Measurements from ENCODE around the gene GPS1.
A peak's percentile ranks its signal among the peaks of the same experiment; 100 is the strongest.

The GPS1 gene

DNA sequence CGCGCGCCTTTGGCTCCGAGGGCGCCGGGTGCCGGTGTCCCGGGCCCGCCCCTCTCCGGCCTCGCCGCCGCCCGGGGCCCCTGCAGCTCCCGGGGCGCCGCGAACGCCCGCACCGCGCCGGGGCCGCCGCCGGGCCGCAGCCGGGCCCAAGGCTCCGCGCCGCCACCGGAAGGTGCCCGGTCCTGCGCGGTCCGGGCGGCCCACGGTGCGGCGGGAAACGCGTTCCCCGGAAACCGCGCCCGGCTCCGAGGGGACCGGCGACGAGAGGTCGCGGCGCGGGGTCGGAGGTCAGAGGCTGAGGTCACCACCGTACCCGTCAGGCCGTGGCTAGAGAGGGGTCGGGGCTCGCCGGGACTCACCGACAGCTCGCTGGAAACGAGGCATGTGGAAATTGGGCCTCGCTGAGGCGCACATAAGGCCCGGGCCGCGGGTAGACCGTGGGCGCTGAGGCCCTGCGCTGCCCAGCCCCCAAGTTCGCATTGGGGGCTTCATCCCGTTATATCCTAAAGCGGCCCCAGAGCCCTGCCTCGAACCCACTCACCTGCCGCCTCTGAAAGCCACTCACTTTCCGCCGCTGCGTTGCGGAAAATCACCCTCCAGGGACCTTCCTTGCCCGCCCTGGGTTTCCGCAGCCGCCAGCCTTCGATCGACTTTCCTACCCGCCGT, 14.1 kb downstream of the GPS1 start, which contains the start of gene DUS1L:
TSS of gene DUS1L (minus strand) at position 167 of the 666 bp plus-strand sequence. CDS start 745 bp downstream, outside the sequence.
- Histone ChIP-seq H3K27me3 (ENCODE audit: insufficient read depth, low read length, poor library complexity) (no peaks in the 10 kb centered on the region), H3K4me1 (ENCODE audit: insufficient read depth, low read length) (peaks cover 43% of the 10 kb centered on the region), H3K36me3 (ENCODE audit: insufficient read depth, low read length) (peaks cover 40% of the 10 kb centered on the region), H3K27ac (ENCODE audit: low read length) (peak within 1 kb of the TSS; percentile 80), H4K20me1 (ENCODE audit: insufficient read depth, low read length) (peaks cover 34% of the 10 kb centered on the region), H3K9ac (ENCODE audit: low read depth, low read length) (peak within 1 kb of the TSS; percentile 87), H3K79me2 (ENCODE audit: insufficient read depth, low read length) (peaks cover 33% of the 10 kb centered on the region), H3K9me3 (ENCODE audit: insufficient read depth, low read length, severe bottlenecking) (no peaks in the 10 kb centered on the region), H2AFZ (ENCODE audit: low read depth, low read length) (peak within 1 kb of the TSS; percentile 89), H3K4me2 (ENCODE audit: insufficient read depth, low read length) (peak within 1 kb of the TSS; percentile 100), H3K4me3 (ENCODE audit: low read depth in 1 of 2, low read length in 2 of 2) (peak within 1 kb of the TSS; percentile 75 to 97)
- TF ChIP-seq, protein P1, sequence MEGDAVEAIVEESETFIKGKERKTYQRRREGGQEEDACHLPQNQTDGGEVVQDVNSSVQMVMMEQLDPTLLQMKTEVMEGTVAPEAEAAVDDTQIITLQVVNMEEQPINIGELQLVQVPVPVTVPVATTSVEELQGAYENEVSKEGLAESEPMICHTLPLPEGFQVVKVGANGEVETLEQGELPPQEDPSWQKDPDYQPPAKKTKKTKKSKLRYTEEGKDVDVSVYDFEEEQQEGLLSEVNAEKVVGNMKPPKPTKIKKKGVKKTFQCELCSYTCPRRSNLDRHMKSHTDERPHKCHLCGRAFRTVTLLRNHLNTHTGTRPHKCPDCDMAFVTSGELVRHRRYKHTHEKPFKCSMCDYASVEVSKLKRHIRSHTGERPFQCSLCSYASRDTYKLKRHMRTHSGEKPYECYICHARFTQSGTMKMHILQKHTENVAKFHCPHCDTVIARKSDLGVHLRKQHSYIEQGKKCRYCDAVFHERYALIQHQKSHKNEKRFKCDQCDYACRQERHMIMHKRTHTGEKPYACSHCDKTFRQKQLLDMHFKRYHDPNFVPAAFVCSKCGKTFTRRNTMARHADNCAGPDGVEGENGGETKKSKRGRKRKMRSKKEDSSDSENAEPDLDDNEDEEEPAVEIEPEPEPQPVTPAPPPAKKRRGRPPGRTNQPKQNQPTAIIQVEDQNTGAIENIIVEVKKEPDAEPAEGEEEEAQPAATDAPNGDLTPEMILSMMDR (IDR thresholded peaks at IDR 0.05; ENCODE audit: borderline replicate concordance, extremely low read depth, low read length, poor library complexity, severe bottlenecking): no peak
- no peak for TF ChIP-seq EZH2 (IDR thresholded peaks at IDR 0.05; ENCODE audit: borderline replicate concordance, low read depth, low read length, severe bottlenecking)
- ATAC-seq (ENCODE audit: insufficient read depth, low read depth) (peak; percentile 78), DNase-seq (peak; percentile 73)

DNA sequence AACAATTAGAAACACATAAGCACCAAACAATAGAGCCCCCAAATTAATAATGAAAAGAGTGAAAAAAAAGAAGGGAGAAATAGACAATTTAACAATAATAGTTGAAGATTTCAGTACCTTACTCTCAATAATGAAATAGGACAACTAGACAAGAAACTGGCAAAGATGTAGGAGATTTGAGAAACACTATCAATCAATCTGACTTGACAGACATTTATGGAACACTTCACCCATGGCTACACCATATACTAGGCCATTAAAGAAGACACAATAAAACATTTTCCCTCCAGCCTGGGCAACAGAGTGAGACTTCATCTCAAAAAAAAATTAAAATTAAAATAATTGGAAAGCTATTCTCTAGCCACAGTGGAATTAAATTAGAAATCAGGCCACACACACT, 18.9 kb downstream of the GPS1 start:
- H3K4me3 ChIP-seq (ENCODE audit: low read depth in 1 of 2, low read length in 2 of 2): no peak overlapping the region
- peaks cover 9% of the 10 kb centered on the region; the same call in 1 of the 2 replicates for H3K79me2 ChIP-seq (ENCODE audit: insufficient read depth, low read length)
- H3K4me2 ChIP-seq (ENCODE audit: insufficient read depth, low read length): no peak overlapping the region
- H2AFZ ChIP-seq (ENCODE audit: low read depth, low read length): no peak overlapping the region
- H3K9me3 ChIP-seq (ENCODE audit: insufficient read depth, low read length, severe bottlenecking): no peaks in the 10 kb centered on the region
- H3K9ac ChIP-seq (ENCODE audit: low read depth, low read length): no peak overlapping the region
- no peak for DNase-seq
- TF ChIP-seq, protein P1 (IDR thresholded peaks at IDR 0.05; ENCODE audit: borderline replicate concordance, extremely low read depth, low read length, poor library complexity, severe bottlenecking): no peak
- TF ChIP-seq EZH2 (IDR thresholded peaks at IDR 0.05; ENCODE audit: borderline replicate concordance, low read depth, low read length, severe bottlenecking): no peak
- H4K20me1 ChIP-seq (ENCODE audit: insufficient read depth, low read length): no peaks in the 10 kb centered on the region
- peaks cover 11% of the 10 kb centered on the region for H3K4me1 ChIP-seq (ENCODE audit: insufficient read depth, low read length)
- no peak overlapping the region for H3K27ac ChIP-seq (ENCODE audit: low read length)
- H3K27me3 ChIP-seq (ENCODE audit: insufficient read depth, low read length, poor library complexity): no peaks in the 10 kb centered on the region
- no peak for ATAC-seq (ENCODE audit: insufficient read depth, low read depth)
- no peaks in the 10 kb centered on the region for H3K36me3 ChIP-seq (ENCODE audit: insufficient read depth, low read length)

DNA sequence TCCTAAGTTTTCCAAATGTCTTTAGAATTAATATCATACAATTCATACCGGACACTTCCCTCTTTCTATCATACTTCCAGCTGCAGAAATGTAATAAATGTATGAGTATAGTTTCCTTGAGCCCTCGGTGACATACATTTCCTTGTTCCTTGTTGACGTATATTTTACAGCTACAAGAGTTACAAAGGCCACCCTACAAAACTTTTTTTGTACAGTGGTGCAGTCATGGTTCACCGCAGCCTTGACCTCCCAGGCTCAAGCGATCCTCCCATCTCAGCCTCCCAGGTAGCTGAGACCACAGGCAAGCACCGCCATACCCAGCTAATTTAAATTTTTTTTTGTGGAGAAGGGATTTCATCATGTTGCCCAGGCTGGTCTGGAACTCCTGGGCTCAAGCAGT, 21.1 kb downstream of the GPS1 start:
- H3K9me3 ChIP-seq (ENCODE audit: insufficient read depth, low read length, severe bottlenecking): no peaks in the 10 kb centered on the region
- H3K27ac ChIP-seq (ENCODE audit: low read length): no peak overlapping the region
- no peaks in the 10 kb centered on the region for H3K4me1 ChIP-seq (ENCODE audit: insufficient read depth, low read length)
- H3K27me3 ChIP-seq (ENCODE audit: insufficient read depth, low read length, poor library complexity): no peaks in the 10 kb centered on the region
- no peaks in the 10 kb centered on the region for H3K79me2 ChIP-seq (ENCODE audit: insufficient read depth, low read length)
- H3K4me2 ChIP-seq (ENCODE audit: insufficient read depth, low read length): no peak overlapping the region
- H3K9ac ChIP-seq (ENCODE audit: low read depth, low read length): no peak overlapping the region
- H3K36me3 ChIP-seq (ENCODE audit: insufficient read depth, low read length): peaks cover 2% of the 10 kb centered on the region
- no peak overlapping the region for H3K4me3 ChIP-seq (ENCODE audit: low read depth in 1 of 2, low read length in 2 of 2)
- ATAC-seq (ENCODE audit: insufficient read depth, low read depth): no peak
- H4K20me1 ChIP-seq (ENCODE audit: insufficient read depth, low read length): peaks cover 15% of the 10 kb centered on the region
- TF ChIP-seq, protein P1 (IDR thresholded peaks at IDR 0.05; ENCODE audit: borderline replicate concordance, extremely low read depth, low read length, poor library complexity, severe bottlenecking): no peak
- TF ChIP-seq EZH2 (IDR thresholded peaks at IDR 0.05; ENCODE audit: borderline replicate concordance, low read depth, low read length, severe bottlenecking): no peak
- DNase-seq: no peak
- no peak overlapping the region for H2AFZ ChIP-seq (ENCODE audit: low read depth, low read length)
